ENCODE results near the gene MRPS2. TPM values are rescaled to one million over a fixed set of nuclear protein-coding genes. Genes with fewer than 3 reads are reported as not detected.

Gene MRPS2
- total and polyA plus RNA-seq, 2 of the 4 experiments (the other 2 are of a cell fraction), result 53.1 to 104 TPM

- ChIA-PET POLR2A (ENCODE audit: unreplicated experiment) (no interaction called here), CTCF (no interaction called here)
- dilution Hi-C loops (cut with HindIII; ENCODE audit: low sequenced_read_pairs, unreplicated experiment) (no loop called here), intact Hi-C loops (cut with micrococcal nuclease) (no loop called here), in situ Hi-C loops (cut with MboI; ENCODE audit: low sequenced_read_pairs) (no loop called here)
- ATAC-seq (ENCODE audit: low read depth), result no peak
- Histone ChIP-seq H2AFZ (replicated peaks; ENCODE audit: low read length, poor library complexity) (no peak overlapping the region), H2BK20ac (ENCODE audit: low read depth, low read length) (no peak overlapping the region), H3K18ac (ENCODE audit: low read depth, low read length) (no peak overlapping the region), H2BK120ac (ENCODE audit: low read depth, low read length) (no peak overlapping the region), H3K4ac (ENCODE audit: low read depth, low read length) (no peak overlapping the region), H4K5ac (ENCODE audit: low read depth, low read length) (no peak overlapping the region), H3K36me3 (ENCODE audit: control insufficient read depth, insufficient read depth, low read length) (no peaks in the 10 kb centered on the region), H3K4me3 (ENCODE audit: insufficient read depth, low read depth, low read length) (no peak overlapping the region), H4K20me1 (ENCODE audit: insufficient read depth, low read length) (no peaks in the 10 kb centered on the region), H3K9me3 (ENCODE audit: control insufficient read depth, insufficient read depth, low read length) (peaks cover 14% of the 10 kb centered on the region), H3K27ac (ENCODE audit: insufficient read depth, low read length) (no peak overlapping the region), H3K79me1 (ENCODE audit: low read depth in 1 of 2, low read length in 2 of 2) (no peaks in the 10 kb centered on the region), H3K9me1 (ENCODE audit: insufficient read depth, low read length) (no peaks in the 10 kb centered on the region), H3K56ac (ENCODE audit: extremely low read depth, insufficient read depth, low read length) (no peak overlapping the region), H3K4me1 (ENCODE audit: control insufficient read depth, insufficient read depth, low read length) (no peaks in the 10 kb centered on the region), H3K23ac (ENCODE audit: low read depth, low read length) (no peak overlapping the region), H2BK5ac (ENCODE audit: low read depth, low read length, poor library complexity, severe bottlenecking) (no peak overlapping the region), H2AK5ac (ENCODE audit: low read depth, low read length) (no peak overlapping the region), H4K91ac (ENCODE audit: insufficient read depth, low read depth, low read length) (no peak overlapping the region), H3K27me3 (ENCODE audit: control insufficient read depth, insufficient read depth, low read length) (peaks cover 29% of the 10 kb centered on the region), H3K4me2 (ENCODE audit: low read depth, low read length) (no peak overlapping the region), H2BK15ac (ENCODE audit: low read depth, low read length) (no peak overlapping the region), H3K14ac (replicated peaks; ENCODE audit: low read depth, low read length) (no peak overlapping the region), H4K8ac (ENCODE audit: low read depth in 2 of 2, low read length in 2 of 2) (no peak overlapping the region), H2AK9ac (replicated peaks; ENCODE audit: low read depth, low read length, poor library complexity) (no peak overlapping the region), H3K9ac (ENCODE audit: low read depth, low read length) (no peak overlapping the region)
- BruUV-seq (replicated peaks), result no TSS peak
- 73% methylated on average over 7 of the region's 23 CpGs; no CpG with 5 or more reads in 1 of the 2 experiments for WGBS, 2 experiments (ENCODE audit: extremely low coverage in 2 of 2, insufficient read length in 1 of 2)
- no peak for DNase-seq
- TF ChIP-seq MAZ (IDR thresholded peaks at IDR 0.05; ENCODE audit: borderline replicate concordance, low read depth, low read length), result no peak
- no peak for TF ChIP-seq RAD21 (IDR thresholded peaks at IDR 0.05; ENCODE audit: low read length)
- TF ChIP-seq CEBPB (IDR thresholded peaks at IDR 0.05; ENCODE audit: low read depth, low read length), result no peak
- no peak for TF ChIP-seq MAFK (IDR thresholded peaks at IDR 0.05; ENCODE audit: low read depth, low read length)
- no peak for TF ChIP-seq BHLHE40 (IDR thresholded peaks at IDR 0.05; ENCODE audit: low read depth, low read length)
- no peak for TF ChIP-seq CTCF (conservative IDR thresholded peaks at IDR 0.05; ENCODE audit: low read depth, low read length)
- TF ChIP-seq, protein P1, sequence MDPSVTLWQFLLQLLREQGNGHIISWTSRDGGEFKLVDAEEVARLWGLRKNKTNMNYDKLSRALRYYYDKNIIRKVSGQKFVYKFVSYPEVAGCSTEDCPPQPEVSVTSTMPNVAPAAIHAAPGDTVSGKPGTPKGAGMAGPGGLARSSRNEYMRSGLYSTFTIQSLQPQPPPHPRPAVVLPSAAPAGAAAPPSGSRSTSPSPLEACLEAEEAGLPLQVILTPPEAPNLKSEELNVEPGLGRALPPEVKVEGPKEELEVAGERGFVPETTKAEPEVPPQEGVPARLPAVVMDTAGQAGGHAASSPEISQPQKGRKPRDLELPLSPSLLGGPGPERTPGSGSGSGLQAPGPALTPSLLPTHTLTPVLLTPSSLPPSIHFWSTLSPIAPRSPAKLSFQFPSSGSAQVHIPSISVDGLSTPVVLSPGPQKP (IDR thresholded peaks at IDR 0.05; ENCODE audit: borderline replicate concordance, low read depth, low read length), result no peak
- no peak for TF ChIP-seq RCOR1 (IDR thresholded peaks at IDR 0.05; ENCODE audit: insufficient replicate concordance, low read length)
- no peak for TF ChIP-seq POLR2A (IDR thresholded peaks at IDR 0.05; ENCODE audit: low read depth, low read length)
- no peak for TF ChIP-seq SMC3 (IDR thresholded peaks at IDR 0.05; ENCODE audit: low read depth, low read length)
- no peak for TF ChIP-seq RFX5 (IDR thresholded peaks at IDR 0.05; ENCODE audit: low read depth, low read length)
- no peak for TF ChIP-seq MXI1 (IDR thresholded peaks at IDR 0.05; ENCODE audit: borderline replicate concordance, low read depth, low read length)
- no peak for TF ChIP-seq CHD1 (IDR thresholded peaks at IDR 0.05; ENCODE audit: low read depth, low read length)
- no peak for TF ChIP-seq FOS (IDR thresholded peaks at IDR 0.05; ENCODE audit: low read depth, low read length)
- TF ChIP-seq NFE2L2 (IDR thresholded peaks at IDR 0.05; ENCODE audit: low read depth, low read length), result no peak
- TF ChIP-seq USF2 (IDR thresholded peaks at IDR 0.05; ENCODE audit: low read depth, low read length), result no peak
These were observed 45.0 kb upstream of the MRPS2 start for GRCh38 chr9:135455401-135456030.
